Measurements from ENCODE around the gene LENEP. TPM values are rescaled to one million over a fixed set of nuclear protein-coding genes. Genes with fewer than 3 reads are reported as not detected.
A peak's percentile ranks its signal among the peaks of the same experiment; 100 is the strongest.

The LENEP gene
- total RNA-seq, 2 donors from 2014 or later: not detected

DNA sequence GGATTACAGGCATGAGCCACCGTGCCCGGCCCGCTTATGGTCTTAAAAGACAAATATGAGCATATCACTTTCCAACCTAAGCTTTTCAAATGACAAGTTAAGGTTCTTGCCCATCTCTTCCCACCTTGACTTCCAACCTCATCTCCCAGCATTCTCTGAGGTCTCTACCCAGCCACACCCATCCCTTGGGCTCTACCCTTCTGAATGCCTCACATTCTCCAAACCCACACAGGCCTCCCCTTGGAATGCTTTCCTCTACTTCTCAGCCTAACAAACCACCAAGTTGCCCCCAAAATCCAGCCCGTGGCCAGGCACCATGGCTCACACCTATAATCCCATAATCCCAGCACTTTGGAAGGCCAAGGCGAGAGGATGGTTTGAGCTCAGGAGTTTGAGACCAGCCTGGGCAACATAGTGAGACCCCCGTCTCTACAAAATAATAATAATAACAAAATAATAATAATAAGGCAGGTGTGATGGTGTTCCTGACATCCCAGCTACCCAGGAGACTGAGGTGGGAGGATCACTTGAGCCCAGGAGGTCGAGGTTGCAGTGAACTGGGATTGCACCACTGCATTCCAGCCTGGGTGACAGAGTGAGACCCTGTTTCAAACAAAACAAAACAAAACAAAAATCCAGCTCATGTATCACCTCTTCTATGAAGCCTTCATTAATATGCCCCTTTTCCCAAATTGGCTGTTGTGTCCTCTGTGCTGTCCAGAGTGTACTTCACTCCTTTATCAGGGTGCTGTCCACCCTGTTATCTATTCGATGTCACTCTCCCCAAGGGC is 28.9 kb downstream of the LENEP start:
- H3K27ac ChIP-seq: peak overlapping the region in 2 of 4 donors; percentile 14 to 46
- H3K27me3 ChIP-seq: no peaks in the 10 kb centered on the region
- ATAC-seq (no peak), DNase-seq (no peak)
- WGBS, 2 donors: 71 to 84% methylated on average over 8 of the region's 8 CpGs
- H3K4me3 ChIP-seq: no peak overlapping the region
- intact Hi-C loops (cut with DNase I): no loop called here
- no peaks in the 10 kb centered on the region for H3K9me3 ChIP-seq
- H3K36me3 ChIP-seq (replicated peaks in 1 of 2; ENCODE audit: insufficient read depth in 1 of 2, low read depth in 2 of 2): no peaks in the 10 kb centered on the region
- H3K4me1 ChIP-seq: peaks cover 27% of the 10 kb centered on the region
- TF ChIP-seq, protein P1, sequence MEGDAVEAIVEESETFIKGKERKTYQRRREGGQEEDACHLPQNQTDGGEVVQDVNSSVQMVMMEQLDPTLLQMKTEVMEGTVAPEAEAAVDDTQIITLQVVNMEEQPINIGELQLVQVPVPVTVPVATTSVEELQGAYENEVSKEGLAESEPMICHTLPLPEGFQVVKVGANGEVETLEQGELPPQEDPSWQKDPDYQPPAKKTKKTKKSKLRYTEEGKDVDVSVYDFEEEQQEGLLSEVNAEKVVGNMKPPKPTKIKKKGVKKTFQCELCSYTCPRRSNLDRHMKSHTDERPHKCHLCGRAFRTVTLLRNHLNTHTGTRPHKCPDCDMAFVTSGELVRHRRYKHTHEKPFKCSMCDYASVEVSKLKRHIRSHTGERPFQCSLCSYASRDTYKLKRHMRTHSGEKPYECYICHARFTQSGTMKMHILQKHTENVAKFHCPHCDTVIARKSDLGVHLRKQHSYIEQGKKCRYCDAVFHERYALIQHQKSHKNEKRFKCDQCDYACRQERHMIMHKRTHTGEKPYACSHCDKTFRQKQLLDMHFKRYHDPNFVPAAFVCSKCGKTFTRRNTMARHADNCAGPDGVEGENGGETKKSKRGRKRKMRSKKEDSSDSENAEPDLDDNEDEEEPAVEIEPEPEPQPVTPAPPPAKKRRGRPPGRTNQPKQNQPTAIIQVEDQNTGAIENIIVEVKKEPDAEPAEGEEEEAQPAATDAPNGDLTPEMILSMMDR (IDR thresholded peaks at IDR 0.05): no peak
- TF ChIP-seq POLR2A (IDR thresholded peaks at IDR 0.05): no peak

DNA sequence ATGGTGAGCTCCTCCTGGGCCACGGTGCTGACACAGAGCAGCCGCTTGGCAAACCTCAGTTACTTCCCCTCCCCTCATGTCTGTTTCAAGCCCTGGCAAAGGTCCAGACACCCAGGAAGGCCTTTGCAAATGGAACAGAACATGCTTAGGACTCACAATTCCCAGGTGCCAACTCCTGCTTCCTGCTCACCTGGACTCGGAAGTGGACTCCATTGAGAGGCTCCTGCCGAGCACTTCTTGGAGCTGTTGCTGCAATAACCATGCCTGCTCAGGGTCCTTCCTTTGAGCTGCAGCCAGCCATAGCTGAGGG is 29.5 kb downstream of the LENEP start:
- peak; percentile 10 for ATAC-seq

DNA sequence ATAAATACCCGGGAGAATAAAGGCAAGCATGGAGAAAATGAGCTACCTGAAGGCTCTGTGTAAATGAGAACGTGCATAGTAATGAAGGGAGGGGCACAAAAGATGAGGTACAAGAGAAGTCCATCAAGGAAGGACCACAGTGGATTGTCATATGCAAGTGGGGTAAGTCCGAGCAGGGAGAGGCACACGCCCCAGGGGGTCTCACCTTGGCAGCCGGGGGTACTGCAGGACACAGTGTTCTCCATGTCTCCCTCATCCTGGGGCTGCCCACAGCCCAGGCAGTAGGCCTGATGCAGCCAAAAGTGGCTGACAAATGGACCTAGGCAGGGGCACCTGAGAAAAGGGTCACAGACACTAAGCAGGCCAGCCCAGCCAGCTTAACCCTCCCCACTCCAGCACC is 30.2 kb downstream of the LENEP start:
- H3K4me1 ChIP-seq: peaks cover 17% of the 10 kb centered on the region
- H3K27ac ChIP-seq: no peak overlapping the region
- H3K27me3 ChIP-seq: no peaks in the 10 kb centered on the region
- TF ChIP-seq, protein P1 (IDR thresholded peaks at IDR 0.05): no peak
- TF ChIP-seq POLR2A (IDR thresholded peaks at IDR 0.05): no peak
- no peak for DNase-seq
- WGBS, 2 donors: 74 to 76% methylated on average over 5 of the region's 5 CpGs
- no peak for ATAC-seq
- H3K9me3 ChIP-seq: no peaks in the 10 kb centered on the region
- H3K4me3 ChIP-seq: no peak overlapping the region
- intact Hi-C loops (cut with DNase I): no loop called here
- no peaks in the 10 kb centered on the region for H3K36me3 ChIP-seq (replicated peaks in 1 of 2; ENCODE audit: insufficient read depth in 1 of 2, low read depth in 2 of 2)

More for the DNA sequence above, 29.5 kb downstream of the LENEP start:
- Histone ChIP-seq H3K9me3 (no peaks in the 10 kb centered on the region), H3K27ac (peak overlapping the region in 2 of 4 donors; percentile 14 to 46), H3K27me3 (no peaks in the 10 kb centered on the region), H3K4me3 (no peak overlapping the region), H3K36me3 (replicated peaks in 1 of 2; ENCODE audit: insufficient read depth in 1 of 2, low read depth in 2 of 2) (no peaks in the 10 kb centered on the region), H3K4me1 (peaks cover 22% of the 10 kb centered on the region)
- peak in 3 of 4 donors; percentile 44 to 64 (median 49) for DNase-seq
- TF ChIP-seq, protein P1 (IDR thresholded peaks at IDR 0.05): no peak
- TF ChIP-seq POLR2A (IDR thresholded peaks at IDR 0.05): no peak
- 31 to 34% methylated on average over 2 to 4 of the region's 4 CpGs for WGBS, 2 donors
- intact Hi-C loops (cut with DNase I): no loop called here

DNA sequence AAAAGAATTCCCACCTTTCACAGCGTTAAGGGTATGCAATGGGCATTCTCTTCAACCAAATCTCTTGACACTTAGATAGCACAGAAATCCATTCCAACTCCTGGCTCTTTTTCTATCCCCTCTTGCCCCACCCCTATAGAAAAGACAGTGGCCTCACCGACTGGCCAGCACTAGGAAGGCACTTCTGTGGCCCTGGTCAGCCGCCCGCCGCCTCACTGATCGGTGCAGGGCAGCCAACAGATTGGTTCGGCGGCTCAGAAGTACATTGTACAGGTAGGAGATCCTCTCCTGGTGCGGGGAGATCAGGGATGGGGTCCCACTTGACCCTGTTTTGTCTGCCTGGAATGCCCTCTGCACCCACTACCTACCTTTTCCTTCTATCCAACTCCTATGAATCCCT is 30.9 kb downstream of the LENEP start:
- Histone ChIP-seq H3K4me3 (no peak overlapping the region), H3K27ac (no peak overlapping the region), H3K36me3 (replicated peaks in 1 of 2; ENCODE audit: insufficient read depth in 1 of 2, low read depth in 2 of 2) (no peaks in the 10 kb centered on the region), H3K4me1 (peaks cover 17% of the 10 kb centered on the region), H3K27me3 (no peaks in the 10 kb centered on the region), H3K9me3 (no peaks in the 10 kb centered on the region)
- ATAC-seq: no peak
- WGBS, 2 donors: 82 to 89% methylated on average over 9 of the region's 9 CpGs
- intact Hi-C loops (cut with DNase I): no loop called here
- no peak for TF ChIP-seq POLR2A (IDR thresholded peaks at IDR 0.05)
- TF ChIP-seq, protein P1 (IDR thresholded peaks at IDR 0.05): no peak
- no peak for DNase-seq

DNA sequence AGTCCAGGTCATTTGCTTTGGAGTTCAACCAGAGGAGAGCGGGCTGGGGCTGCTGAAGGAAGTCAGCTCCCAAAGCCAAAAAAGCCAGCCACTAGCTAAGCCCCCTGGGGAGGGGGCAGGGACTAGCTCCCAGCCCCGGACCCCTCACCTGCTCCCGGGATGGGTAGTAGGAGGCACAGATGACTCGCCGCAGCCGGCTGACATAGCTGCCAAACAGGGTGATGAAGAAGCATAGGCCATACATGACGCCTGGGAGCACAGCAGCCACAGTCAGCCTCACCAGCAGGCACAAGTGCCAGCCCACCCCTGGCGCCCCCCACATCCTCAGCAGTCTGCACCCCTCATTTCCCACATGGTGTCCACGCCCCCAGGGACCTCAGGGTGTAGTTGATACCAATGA is 32.8 kb downstream of the LENEP start:
- no peak for DNase-seq
- no peak overlapping the region for H3K4me3 ChIP-seq
- no peaks in the 10 kb centered on the region for H3K36me3 ChIP-seq (replicated peaks in 1 of 2; ENCODE audit: insufficient read depth in 1 of 2, low read depth in 2 of 2)
- WGBS, 2 donors: 62 to 69% methylated on average over 5 to 9 of the region's 9 CpGs
- H3K27me3 ChIP-seq: no peaks in the 10 kb centered on the region
- H3K27ac ChIP-seq: no peak overlapping the region
- no peaks in the 10 kb centered on the region for H3K9me3 ChIP-seq
- intact Hi-C loops (cut with DNase I): no loop called here
- TF ChIP-seq POLR2A (IDR thresholded peaks at IDR 0.05): no peak
- TF ChIP-seq, protein P1 (IDR thresholded peaks at IDR 0.05): no peak
- no peak for ATAC-seq
- H3K4me1 ChIP-seq: peaks cover 17% of the 10 kb centered on the region
